GM18907 (cell line): ENCODE results near the gene PLEKHO2.
A peak's percentile ranks its signal among the peaks of the same experiment; 100 is the strongest.

ENCODE experiments used
- ATAC-seq: cut with Tn5 transposase; IDR thresholded peaks from one replicate; pipeline ENCODE4 v1.9.1; 2021; ENCODE audit warnings: mild to moderate bottlenecking, moderate library complexity; ENCODE audit not compliant: unreplicated experiment

PLEKHO2 gene

GRCh38 chr15:64825431-64826294 lies 16.1 kb upstream of the PLEKHO2 start, which contains the start of gene PIF1:
Gene PIF1, minus strand, starts transcription at chr15:64825647. Its CDS starts 1,312 bp downstream, at chr15:64824335.
- ATAC-seq: peak; percentile 82

GRCh38 chr15:64828985-64829384 lies 12.7 kb upstream of the PLEKHO2 start:
- ATAC-seq: no peak

- no peak for ATAC-seq
These were observed 8.0 kb upstream of the PLEKHO2 start for GRCh38 chr15:64833690-64834089.

- no peak for ATAC-seq
These were observed 5.6 kb upstream of the PLEKHO2 start for GRCh38 chr15:64836023-64836536.

- no peak for ATAC-seq
These were observed 4.2 kb upstream of the PLEKHO2 start for GRCh38 chr15:64837502-64837901.

- no peak for ATAC-seq
These were observed 713 bp upstream of the PLEKHO2 start for GRCh38 chr15:64841060-64841343.

GRCh38 chr15:64842096-64842939 lies 603 bp downstream of the PLEKHO2 start:
- ATAC-seq: no peak

- ATAC-seq: no peak
These were observed 1.4 kb downstream of the PLEKHO2 start for GRCh38 chr15:64842986-64843561.

GRCh38 chr15:64843991-64844390 lies 2.3 kb downstream of the PLEKHO2 start:
- no peak for ATAC-seq

- no peak for ATAC-seq
These were observed 2.9 kb downstream of the PLEKHO2 start for GRCh38 chr15:64844576-64845145.

- ATAC-seq: no peak
These were observed 3.5 kb downstream of the PLEKHO2 start for GRCh38 chr15:64845183-64845611.

- no peak for ATAC-seq
These were observed 4.3 kb downstream of the PLEKHO2 start for GRCh38 chr15:64845831-64846595.

GRCh38 chr15:64847016-64847415 lies 5.3 kb downstream of the PLEKHO2 start:
- ATAC-seq: no peak

GRCh38 chr15:64847448-64847847 lies 5.7 kb downstream of the PLEKHO2 start:
- ATAC-seq: no peak

GRCh38 chr15:64847876-64848716 lies 6.4 kb downstream of the PLEKHO2 start:
- ATAC-seq: no peak

- ATAC-seq: no peak
These were observed 9.2 kb downstream of the PLEKHO2 start for GRCh38 chr15:64850778-64851502.

- no peak for ATAC-seq
These were observed 9.8 kb downstream of the PLEKHO2 start for GRCh38 chr15:64851503-64851840.

GRCh38 chr15:64854041-64854440 lies 12.3 kb downstream of the PLEKHO2 start:
- no peak for ATAC-seq

GRCh38 chr15:64854526-64854925 lies 12.8 kb downstream of the PLEKHO2 start:
- no peak for ATAC-seq
